NCI-H526 (cell line): ENCODE measurements around the gene TMEM209.
"Not testable (repeated sequence)": the region's sequence is repeated elsewhere in the genome, so short reads cannot be mapped to it uniquely, and the experiment has no call there.

Experiments
- DNase-seq, 2 experiments: peaks; one replicate each; lab custom pipeline; 2025; lab: John Stamatoyannopoulos, UW

Gene TMEM209

DNA sequence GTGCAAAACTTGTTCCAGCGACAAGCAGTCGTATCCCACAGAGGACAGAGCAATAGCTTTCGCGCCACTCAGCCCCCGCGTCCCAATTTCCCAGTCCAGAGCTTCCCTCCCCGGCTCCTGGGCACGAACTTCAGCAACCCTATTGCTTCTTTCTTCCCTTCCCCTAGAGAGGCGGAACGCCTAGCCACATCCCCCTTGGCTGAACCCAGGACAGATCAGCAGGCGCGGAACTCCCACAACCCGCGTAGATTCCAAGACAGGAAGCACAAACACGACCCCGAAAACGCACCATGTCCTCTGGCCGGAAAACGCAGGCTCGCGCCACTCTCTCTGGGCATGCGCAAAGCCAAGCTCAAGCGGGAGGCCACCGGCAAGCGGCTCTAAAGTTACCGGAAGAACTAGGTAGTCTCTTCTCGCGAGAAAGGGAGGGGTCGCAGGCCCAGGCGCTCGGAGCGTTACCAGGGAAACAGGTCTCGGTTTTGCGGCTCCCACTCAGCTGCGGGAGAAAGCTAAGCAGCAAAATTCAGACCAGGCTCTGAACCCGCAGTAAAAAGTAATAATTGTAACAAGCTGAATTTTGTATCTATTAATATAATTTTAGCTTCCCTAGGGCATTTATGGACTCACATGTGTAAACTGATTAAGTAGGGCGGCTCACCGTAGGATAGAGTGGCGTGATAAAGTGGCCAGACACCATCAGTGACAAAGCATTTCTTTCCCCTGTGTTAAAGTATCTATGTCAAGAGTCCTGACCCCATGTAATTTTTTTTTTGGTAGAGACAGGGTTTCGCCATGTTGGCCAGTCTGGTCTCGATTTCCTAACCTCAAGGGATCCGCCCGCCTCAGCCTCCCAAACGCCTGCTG, at the start of gene TMEM209:
TSS of gene TMEM209 (minus strand) at position 323 of the 864 bp plus-strand sequence. CDS start at position 292, 31 bp downstream.
- peak; percentile 97 to 99 for DNase-seq

DNA sequence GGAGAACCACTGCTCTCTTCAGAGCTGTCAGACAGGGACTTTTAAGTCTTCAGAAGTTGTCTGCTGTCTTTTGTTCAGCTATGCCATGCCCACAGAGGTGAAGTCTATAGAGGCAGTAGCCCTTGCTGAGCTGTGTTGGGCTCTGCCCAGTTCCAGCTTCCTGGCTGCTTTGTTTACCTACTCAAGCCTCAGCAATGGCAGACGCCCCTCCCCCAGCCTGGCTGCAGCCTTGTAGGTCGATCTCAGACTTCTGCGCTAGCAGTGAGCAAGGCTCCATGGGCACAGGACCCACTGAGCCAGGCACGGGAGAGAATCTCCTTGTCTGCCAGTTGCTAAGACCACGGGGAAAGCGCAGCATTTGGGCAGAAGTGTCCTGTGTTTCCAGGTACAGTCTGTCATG, 49.3 kb upstream of the TMEM209 start:
- peak in 1 of 2 experiments; percentile 9 for DNase-seq

GRCh38 chr7:130249626-130250025, 44.4 kb upstream of the TMEM209 start:
- DNase-seq: not testable (repeated sequence)

- DNase-seq: not testable (repeated sequence)
These were observed 43.6 kb upstream of the TMEM209 start for GRCh38 chr7:130248842-130249241.

GRCh38 chr7:130246491-130246890, 41.3 kb upstream of the TMEM209 start:
- DNase-seq: not testable (repeated sequence)

- not testable (repeated sequence) for DNase-seq
These were observed 38.3 kb upstream of the TMEM209 start for GRCh38 chr7:130243486-130243885.

DNA sequence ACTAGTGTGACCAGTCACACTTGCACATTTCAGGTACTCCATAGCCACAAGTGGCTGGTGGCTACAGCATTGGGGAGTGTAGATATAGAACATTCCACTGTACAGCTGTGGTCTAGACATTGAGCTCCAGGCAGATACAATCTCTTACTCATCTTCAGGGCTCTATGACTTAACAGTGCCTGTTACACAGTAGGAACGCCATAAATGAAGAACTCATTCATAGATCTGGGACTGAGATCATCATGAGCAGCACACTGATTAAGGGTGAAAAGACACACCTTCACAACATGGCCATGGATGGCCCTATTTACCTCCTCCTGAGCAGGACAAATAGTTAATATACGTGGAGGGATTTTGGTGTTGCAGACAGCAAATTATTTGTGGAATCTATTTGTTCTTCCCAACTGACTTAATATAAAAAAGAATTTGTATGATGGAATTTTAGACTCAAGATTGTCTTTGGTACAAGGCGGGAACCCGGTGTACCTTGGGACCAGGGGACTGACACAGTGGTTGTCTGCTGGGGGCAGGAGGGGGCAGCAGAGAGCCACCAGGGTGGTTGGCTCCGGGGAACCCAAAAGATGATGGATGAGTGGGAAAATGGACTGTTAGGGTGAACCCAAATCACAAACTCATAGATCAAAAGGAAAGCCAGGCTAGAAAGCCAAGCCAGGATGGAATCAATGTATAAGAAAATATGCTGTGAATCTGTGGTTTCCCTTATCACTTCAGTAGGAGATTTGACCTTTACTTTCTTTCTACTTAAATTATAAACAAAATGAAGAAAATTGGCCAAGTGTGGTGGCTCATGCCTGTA, 37.2 kb upstream of the TMEM209 start:
- DNase-seq: peak; percentile 13 to 71

GRCh38 chr7:130240240-130240639, 35.0 kb upstream of the TMEM209 start:
- no peak for DNase-seq

DNA sequence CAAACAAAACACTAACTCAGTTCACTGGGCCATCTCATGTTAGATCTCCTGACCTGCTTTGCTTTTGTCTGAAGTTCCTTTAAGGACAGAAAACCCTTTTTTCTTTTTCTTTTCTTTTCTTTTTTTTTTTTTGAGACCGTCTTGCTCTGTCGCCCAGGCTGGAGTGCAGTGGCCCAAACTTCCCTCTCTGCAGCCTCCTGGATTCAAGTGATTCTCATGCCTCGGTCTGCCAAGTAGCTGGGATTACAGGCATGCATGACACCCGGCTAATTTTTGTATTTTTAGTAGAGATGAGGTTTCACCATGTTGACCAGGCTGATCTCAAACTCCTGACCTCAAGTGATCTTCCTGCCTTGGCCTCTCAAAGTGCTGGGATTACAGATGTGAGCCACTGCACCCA, 31.2 kb upstream of the TMEM209 start:
- not testable (repeated sequence) for DNase-seq

DNA sequence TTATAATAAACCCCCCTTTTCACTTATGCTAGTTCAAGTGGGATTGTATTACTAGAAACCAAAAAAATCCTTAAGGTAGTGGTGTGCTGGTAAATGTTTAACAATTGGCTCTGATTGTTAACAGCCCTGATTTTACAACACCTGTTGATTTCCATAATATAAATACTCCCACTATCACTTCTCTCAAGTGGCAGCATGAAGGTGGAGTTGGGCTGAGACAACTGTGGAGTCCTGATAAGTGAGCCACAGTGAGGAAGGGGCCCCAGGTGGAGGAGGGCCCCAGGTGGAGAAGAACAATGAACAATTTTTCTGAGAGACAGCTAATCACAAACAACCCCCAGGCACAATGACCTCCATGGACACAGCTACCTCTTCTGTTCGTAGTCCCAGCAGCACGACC, 28.9 kb upstream of the TMEM209 start:
- no peak for DNase-seq

DNA sequence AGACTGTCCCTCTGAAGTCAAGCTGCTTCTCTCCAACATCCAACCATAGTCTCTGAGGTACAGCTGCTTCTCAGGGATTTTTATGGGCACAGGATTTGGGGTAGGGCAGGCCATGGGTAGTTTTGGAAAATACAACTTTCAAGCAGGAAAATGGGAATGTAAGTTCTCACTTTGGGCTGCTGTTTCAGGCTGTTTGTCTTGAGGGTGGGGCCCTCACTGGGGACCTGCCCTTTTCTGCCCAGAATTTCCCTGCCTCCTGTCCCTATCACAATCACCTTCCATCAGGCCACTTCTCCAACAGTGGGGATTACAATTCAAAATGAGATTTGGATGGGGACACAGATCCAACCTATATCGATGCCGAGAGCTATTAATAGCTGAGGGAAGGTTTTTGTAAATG, 27.0 kb upstream of the TMEM209 start:
- DNase-seq: no peak

GRCh38 chr7:130231792-130232191, 26.6 kb upstream of the TMEM209 start:
- DNase-seq: no peak

DNA sequence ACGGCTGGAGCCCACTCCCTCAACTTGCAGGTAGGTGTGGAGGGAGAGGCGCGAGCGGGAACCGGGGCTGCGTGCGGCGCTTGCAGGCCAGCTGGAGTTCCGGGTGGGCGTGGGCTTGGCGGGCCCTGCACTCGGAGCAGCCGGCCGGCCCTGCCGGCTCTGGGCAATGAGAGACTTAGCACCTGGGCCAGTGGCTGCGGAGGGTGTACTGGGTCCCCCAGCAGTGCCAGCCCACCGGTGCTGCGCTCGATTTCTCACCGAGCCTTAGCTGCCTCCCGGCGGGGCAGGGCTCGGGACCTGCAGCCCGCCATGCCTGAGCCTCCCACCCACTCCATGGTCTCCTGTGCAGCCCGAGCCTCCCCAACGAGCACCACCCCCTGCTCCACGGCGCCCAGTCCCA, 24.8 kb upstream of the TMEM209 start:
- DNase-seq: not testable (repeated sequence)

GRCh38 chr7:130228840-130229502, 23.8 kb upstream of the TMEM209 start:
- no peak for DNase-seq

- no peak for DNase-seq
These were observed 22.8 kb upstream of the TMEM209 start for GRCh38 chr7:130227883-130228575.

DNA sequence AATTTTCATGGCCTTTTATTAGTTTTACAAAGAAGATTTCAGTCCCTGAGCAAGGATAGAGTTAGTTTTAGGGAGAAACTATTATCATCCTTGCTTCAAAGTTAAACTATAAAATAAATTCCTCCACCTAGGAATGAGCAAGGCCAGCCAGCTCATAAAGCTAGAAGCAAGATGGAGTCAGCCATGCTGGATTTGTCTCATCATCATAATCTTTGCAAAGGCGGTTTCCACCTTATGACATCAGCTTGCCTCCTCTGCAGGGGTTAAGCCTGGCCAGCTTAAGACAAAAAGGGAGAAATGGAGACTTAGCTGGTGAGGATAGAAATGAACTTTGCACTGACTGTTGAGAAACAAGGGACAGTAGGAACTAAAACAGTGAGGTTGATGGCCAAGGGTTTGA, 21.1 kb upstream of the TMEM209 start:
- DNase-seq: no peak

DNA sequence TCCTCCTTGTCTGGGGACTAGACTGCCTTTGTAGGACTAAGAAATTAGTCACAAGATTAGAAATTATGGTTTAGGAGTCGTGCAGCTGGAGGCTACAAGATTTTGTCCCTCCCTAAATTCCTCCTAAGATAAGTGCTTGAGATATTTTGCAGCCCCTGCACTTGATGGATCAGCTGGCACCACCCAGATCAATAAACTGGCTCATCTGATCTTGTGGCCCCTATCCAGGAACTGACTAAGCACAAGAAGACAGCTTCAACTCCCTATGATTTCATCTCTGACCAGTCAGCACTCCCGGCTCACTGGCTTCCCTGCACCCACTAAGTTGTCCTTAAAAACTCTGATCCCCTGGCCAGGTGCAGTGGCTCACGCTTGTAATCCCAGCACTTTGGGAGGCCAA, 19.7 kb upstream of the TMEM209 start:
- DNase-seq: not testable (repeated sequence)

DNA sequence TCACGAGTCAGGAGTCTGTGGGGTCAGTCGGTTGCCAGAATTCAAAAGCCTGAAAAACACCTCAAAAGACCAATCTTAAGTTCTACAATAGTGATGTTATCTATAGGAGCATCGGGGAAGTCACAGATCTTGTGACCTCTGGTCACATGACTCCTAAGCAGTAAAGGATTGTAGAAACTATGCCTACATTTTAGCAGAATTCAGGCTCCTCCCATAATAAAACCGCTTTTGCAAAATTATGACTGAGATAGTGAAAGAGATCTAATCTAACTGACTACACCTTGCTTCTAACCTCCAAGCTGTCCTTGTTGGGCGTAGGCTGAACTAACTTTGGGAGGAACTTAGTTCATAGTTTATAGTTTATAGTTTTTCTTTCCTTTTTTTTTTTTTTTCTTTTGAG, 19.0 kb upstream of the TMEM209 start:
- DNase-seq: no peak

DNA sequence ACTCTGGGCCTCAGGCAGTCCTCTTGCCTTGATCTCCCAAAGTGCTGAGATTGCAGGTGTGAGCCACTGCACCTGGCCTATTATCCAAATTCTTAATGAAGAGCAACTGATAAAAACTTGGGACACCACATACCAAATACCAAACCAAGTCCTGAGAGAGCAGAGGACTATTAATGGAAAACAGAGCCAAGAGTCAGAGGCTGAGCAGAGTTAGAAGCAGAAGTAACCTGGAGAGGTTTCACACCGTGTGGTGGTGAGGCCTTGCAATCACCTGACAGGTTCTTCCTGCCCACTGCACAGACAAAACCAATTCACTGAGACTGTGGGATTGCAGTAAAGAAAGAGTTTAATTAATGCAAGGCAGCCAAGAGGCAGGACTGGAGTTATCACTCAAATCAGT, 18.4 kb upstream of the TMEM209 start:
- no peak for DNase-seq

- DNase-seq: no peak
These were observed 16.5 kb upstream of the TMEM209 start for GRCh38 chr7:130221746-130222145.

GRCh38 chr7:130219871-130220270, 14.7 kb upstream of the TMEM209 start:
- DNase-seq: no peak
